ENCODE data around the gene CYTH3.
"Not testable (repeated sequence)": the region's sequence is repeated elsewhere in the genome, so short reads cannot be mapped to it uniquely, and the experiment has no call there.

The CYTH3 gene

GRCh38 chr7:6294839-6295238, 22.4 kb upstream of the CYTH3 start:
- TF ChIP-seq, protein P1, sequence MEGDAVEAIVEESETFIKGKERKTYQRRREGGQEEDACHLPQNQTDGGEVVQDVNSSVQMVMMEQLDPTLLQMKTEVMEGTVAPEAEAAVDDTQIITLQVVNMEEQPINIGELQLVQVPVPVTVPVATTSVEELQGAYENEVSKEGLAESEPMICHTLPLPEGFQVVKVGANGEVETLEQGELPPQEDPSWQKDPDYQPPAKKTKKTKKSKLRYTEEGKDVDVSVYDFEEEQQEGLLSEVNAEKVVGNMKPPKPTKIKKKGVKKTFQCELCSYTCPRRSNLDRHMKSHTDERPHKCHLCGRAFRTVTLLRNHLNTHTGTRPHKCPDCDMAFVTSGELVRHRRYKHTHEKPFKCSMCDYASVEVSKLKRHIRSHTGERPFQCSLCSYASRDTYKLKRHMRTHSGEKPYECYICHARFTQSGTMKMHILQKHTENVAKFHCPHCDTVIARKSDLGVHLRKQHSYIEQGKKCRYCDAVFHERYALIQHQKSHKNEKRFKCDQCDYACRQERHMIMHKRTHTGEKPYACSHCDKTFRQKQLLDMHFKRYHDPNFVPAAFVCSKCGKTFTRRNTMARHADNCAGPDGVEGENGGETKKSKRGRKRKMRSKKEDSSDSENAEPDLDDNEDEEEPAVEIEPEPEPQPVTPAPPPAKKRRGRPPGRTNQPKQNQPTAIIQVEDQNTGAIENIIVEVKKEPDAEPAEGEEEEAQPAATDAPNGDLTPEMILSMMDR (IDR thresholded peaks at IDR 0.05): no peak
- Histone ChIP-seq H3K27me3 (no peaks in the 10 kb centered on the region), H3K27ac (no peak overlapping the region), H3K4me3 (no peak overlapping the region), H3K9me3 (no peaks in the 10 kb centered on the region), H3K4me1 (no peaks in the 10 kb centered on the region), H3K36me3 (no peaks in the 10 kb centered on the region)
- intact Hi-C loops (cut with DNase I; ENCODE audit: low total_unique reads): no loop called here
- DNase-seq: no peak

DNA sequence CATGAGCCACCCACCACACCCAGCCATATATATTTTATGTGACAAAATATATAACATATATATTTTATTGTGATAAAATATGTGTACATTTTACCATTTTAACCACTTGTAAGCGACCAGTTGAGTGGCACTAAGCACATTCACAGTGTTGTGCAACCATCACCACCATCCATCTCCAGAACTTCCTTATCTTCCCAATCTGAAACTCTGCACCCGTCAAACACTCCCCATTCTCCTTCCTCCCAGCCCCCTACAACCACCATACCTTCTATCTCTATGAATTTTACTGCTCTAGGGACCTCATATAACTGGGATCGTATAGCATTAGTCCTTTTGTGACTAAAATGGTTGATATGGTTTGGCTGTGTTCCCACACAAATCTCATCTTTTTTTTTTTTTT, 20.8 kb upstream of the CYTH3 start:
- intact Hi-C loops (cut with DNase I; ENCODE audit: low total_unique reads): no loop called here
- DNase-seq: no peak
- no peaks in the 10 kb centered on the region for H3K4me1 ChIP-seq
- H3K9me3 ChIP-seq: no peaks in the 10 kb centered on the region
- H3K36me3 ChIP-seq: no peaks in the 10 kb centered on the region
- no peak overlapping the region for H3K27ac ChIP-seq
- TF ChIP-seq, protein P1 (IDR thresholded peaks at IDR 0.05): no peak
- H3K4me3 ChIP-seq: no peak overlapping the region
- H3K27me3 ChIP-seq: no peaks in the 10 kb centered on the region

DNA sequence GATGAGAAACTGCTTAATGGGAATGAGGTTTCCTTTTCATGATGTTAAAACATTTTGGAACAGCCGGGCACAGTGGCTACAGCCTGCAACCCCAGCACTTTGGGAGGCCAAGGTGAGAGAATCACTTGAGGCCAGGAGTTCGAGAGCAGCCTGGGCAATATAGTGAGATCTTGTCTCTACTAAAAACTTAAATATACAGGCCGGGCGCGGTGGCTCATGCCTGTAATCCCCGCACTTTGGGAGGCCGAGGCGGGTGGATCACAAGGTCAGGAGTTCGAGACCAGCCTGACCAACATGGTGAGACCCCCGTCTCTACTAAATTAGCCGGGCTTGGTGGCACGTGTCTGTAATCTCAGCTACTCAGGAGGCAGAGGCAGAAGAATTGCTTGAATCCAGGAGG, 19.5 kb upstream of the CYTH3 start:
- H3K4me3 ChIP-seq; intact Hi-C loops (cut with DNase I; ENCODE audit: low total_unique reads); H3K36me3 ChIP-seq; H3K4me1 ChIP-seq; H3K9me3 ChIP-seq; H3K27ac ChIP-seq; H3K27me3 ChIP-seq: not testable (repeated sequence)
- DNase-seq: peak in 1 of 2 donors; percentile 38

GRCh38 chr7:6291531-6291930, 19.1 kb upstream of the CYTH3 start:
- DNase-seq: peak in 1 of 2 donors; percentile 17
- no peaks in the 10 kb centered on the region for H3K27me3 ChIP-seq

DNA sequence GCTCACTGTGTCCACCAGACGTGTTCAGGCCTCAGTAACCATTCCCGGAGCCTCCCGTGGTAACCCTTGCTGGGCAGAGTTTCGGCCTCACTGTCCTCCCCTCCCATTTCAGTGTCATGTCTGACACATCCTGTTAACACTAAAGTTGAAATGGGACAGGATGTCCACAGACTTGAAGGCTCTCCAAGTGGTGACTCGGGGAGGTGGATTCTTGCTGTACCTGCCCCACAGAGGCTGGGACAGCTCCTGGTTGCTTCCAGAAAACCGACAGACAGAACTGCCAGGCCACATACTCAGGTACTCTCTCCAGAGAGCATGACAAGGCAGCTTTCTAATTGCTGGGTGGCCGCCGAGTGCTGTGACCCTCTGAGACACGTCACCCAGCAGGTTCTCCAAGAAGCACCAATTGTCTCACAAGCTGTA, 17.9 kb upstream of the CYTH3 start:
- no peak overlapping the region for H3K27ac ChIP-seq
- TF ChIP-seq, protein P1 (IDR thresholded peaks at IDR 0.05): no peak
- H3K4me3 ChIP-seq: no peak overlapping the region
- intact Hi-C loops (cut with DNase I; ENCODE audit: low total_unique reads): no loop called here
- H3K36me3 ChIP-seq: no peaks in the 10 kb centered on the region
- peak in 1 of 2 donors; percentile 51 for DNase-seq
- no peaks in the 10 kb centered on the region for H3K4me1 ChIP-seq
- no peaks in the 10 kb centered on the region for H3K27me3 ChIP-seq
- no peaks in the 10 kb centered on the region for H3K9me3 ChIP-seq

More at GRCh38 chr7:6291531-6291930, 19.1 kb upstream of the CYTH3 start:
- Histone ChIP-seq H3K4me1 (no peaks in the 10 kb centered on the region), H3K36me3 (no peaks in the 10 kb centered on the region), H3K4me3 (no peak overlapping the region), H3K27ac (no peak overlapping the region), H3K9me3 (no peaks in the 10 kb centered on the region)
- TF ChIP-seq, protein P1 (IDR thresholded peaks at IDR 0.05): no peak
- intact Hi-C loops (cut with DNase I; ENCODE audit: low total_unique reads): no loop called here

DNA sequence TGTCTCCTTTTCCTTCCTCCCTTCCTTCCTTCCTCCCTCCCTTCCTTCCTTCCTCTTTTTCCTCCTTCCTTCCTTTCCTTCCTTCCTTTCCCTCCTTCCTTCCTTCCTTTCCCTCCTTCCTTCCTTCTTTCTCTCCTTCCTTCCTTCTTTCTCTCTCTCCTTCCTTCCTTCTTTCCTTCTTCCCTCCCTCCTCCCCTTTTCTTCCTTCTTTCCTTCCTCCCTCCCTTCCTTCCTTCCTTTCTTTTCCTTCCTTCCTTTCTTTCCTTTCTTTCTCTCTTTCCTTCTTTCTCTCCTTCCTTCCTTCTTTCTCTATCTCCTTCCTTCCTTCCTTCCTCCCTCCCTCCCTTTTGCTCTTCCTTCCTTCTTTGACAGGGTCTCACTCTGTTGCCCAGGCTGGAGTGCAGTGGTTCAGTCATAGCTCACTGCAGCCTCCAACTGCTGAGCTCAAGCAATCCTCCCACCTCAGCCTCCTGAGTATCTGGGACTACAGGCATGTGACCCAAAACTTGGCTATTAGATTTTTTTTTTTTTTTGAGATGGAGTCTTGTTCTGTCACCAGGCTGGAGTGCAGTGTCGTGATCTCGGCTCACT, 15.9 kb upstream of the CYTH3 start:
- Histone ChIP-seq H3K4me3 (no peak overlapping the region), H3K27ac (no peak overlapping the region), H3K4me1 (peaks cover 0 to 4% (median 0%) of the 10 kb centered on the region in 4 donors), H3K36me3 (no peaks in the 10 kb centered on the region), H3K9me3 (no peaks in the 10 kb centered on the region), H3K27me3 (no peaks in the 10 kb centered on the region)
- intact Hi-C loops (cut with DNase I; ENCODE audit: low total_unique reads): no loop called here
- TF ChIP-seq, protein P1 (IDR thresholded peaks at IDR 0.05): no peak
- DNase-seq: no peak
